ENCODE results near the gene CTNNB1. TPM values are rescaled to one million over a fixed set of nuclear protein-coding genes. Genes with fewer than 3 reads are reported as not detected.

The CTNNB1 gene
- total and polyA plus RNA-seq, 2 of the 4 experiments (the other 2 are of a cell fraction): 364 to 1,677 TPM

DNA sequence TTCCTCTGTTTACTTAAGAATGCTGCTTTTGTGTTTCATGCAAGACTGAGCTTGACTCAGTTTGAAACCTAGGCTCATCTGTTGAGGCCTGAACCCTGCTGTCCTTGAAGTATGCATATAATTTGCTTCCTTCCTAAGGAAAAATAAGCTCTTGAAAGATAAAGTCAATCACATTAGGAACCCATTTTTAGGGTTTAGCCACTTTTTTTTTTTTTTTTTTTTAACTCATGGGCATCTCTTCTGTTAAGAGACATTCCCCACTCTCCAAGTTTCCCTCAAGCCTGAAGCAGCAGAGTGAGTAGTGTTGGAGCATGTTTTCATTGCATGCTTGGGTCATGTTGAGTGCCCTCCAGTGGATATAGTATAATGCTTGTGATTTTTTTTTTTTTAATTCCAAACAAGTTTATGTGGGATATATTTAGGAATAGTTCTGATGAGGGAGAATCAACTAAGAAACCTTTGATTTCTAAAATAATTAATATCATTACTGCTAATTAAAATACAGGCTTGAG is 3.6 kb downstream of the CTNNB1 start (continued):
- TF ChIP-seq CHD1 (IDR thresholded peaks at IDR 0.05; ENCODE audit: low read depth, low read length): no peak
- no peak for TF ChIP-seq RFX5 (IDR thresholded peaks at IDR 0.05; ENCODE audit: low read depth, low read length)
- no peak for TF ChIP-seq BHLHE40 (IDR thresholded peaks at IDR 0.05; ENCODE audit: low read depth, low read length)
- no peak for TF ChIP-seq MAFK (IDR thresholded peaks at IDR 0.05; ENCODE audit: low read depth, low read length)
- TF ChIP-seq MAZ (IDR thresholded peaks at IDR 0.05; ENCODE audit: borderline replicate concordance, low read depth, low read length): no peak

DNA sequence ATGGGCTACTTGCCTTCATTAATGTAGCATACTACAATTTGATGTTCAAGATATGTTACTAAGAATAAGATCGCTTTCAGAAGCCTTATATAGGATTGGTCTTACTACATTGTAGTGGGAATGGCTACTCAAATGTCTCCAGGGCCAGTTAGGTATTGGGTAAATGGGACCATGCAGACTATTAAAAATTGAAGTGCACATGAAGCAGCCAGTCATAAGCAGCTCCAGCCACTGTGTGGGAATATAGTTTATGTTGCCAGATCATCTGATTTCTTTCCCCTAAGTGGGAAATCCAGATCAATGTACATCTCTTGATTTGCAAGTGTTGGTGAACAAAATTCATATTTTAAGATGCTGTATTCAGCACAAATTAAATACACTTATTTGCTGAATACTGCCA is 5.1 kb downstream of the CTNNB1 start:
- no peak overlapping the region for H2BK15ac ChIP-seq (ENCODE audit: low read depth, low read length)
- no peaks in the 10 kb centered on the region for H3K36me3 ChIP-seq (ENCODE audit: control insufficient read depth, insufficient read depth, low read length)
- H3K18ac ChIP-seq (ENCODE audit: low read depth, low read length): no peak overlapping the region
- WGBS, 2 experiments (ENCODE audit: extremely low coverage in 2 of 2, insufficient read length in 1 of 2): no CpG with 5 or more reads among the region's 1 CpG
- peaks cover 0 to 41% of the 10 kb centered on the region in 2 experiments; a peak in 2 of 4 replicates for H3K79me1 ChIP-seq (ENCODE audit: low read depth in 1 of 2, low read length in 2 of 2)
- in situ Hi-C loops (cut with MboI; ENCODE audit: low sequenced_read_pairs) (loop anchor here (25.0 kb wide), 1 partner anchor 483 kb away; no protein-coding TSS in a partner anchor), dilution Hi-C loops (cut with HindIII; ENCODE audit: low sequenced_read_pairs, unreplicated experiment) (no loop called here), intact Hi-C loops (cut with micrococcal nuclease) (loop anchor here (2.0 to 5.0 kb wide), 5 partner anchors 478 to 878 kb away; no protein-coding TSS in a partner anchor)
- no peak overlapping the region for H3K56ac ChIP-seq (ENCODE audit: extremely low read depth, insufficient read depth, low read length)
- TF ChIP-seq MAZ (IDR thresholded peaks at IDR 0.05; ENCODE audit: borderline replicate concordance, low read depth, low read length): no peak
- TF ChIP-seq RCOR1 (IDR thresholded peaks at IDR 0.05; ENCODE audit: insufficient replicate concordance, low read length): no peak
- no peak for TF ChIP-seq RAD21 (IDR thresholded peaks at IDR 0.05; ENCODE audit: low read length)
- TF ChIP-seq POLR2A (IDR thresholded peaks at IDR 0.05; ENCODE audit: low read depth, low read length): no peak
- TF ChIP-seq CEBPB (IDR thresholded peaks at IDR 0.05; ENCODE audit: low read depth, low read length): no peak
- TF ChIP-seq SMC3 (IDR thresholded peaks at IDR 0.05; ENCODE audit: low read depth, low read length): no peak
- no peak for TF ChIP-seq NFE2L2 (IDR thresholded peaks at IDR 0.05; ENCODE audit: low read depth, low read length)
- TF ChIP-seq RFX5 (IDR thresholded peaks at IDR 0.05; ENCODE audit: low read depth, low read length): no peak
- TF ChIP-seq MAFK (IDR thresholded peaks at IDR 0.05; ENCODE audit: low read depth, low read length): no peak
- TF ChIP-seq, protein P1, sequence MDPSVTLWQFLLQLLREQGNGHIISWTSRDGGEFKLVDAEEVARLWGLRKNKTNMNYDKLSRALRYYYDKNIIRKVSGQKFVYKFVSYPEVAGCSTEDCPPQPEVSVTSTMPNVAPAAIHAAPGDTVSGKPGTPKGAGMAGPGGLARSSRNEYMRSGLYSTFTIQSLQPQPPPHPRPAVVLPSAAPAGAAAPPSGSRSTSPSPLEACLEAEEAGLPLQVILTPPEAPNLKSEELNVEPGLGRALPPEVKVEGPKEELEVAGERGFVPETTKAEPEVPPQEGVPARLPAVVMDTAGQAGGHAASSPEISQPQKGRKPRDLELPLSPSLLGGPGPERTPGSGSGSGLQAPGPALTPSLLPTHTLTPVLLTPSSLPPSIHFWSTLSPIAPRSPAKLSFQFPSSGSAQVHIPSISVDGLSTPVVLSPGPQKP (IDR thresholded peaks at IDR 0.05; ENCODE audit: borderline replicate concordance, low read depth, low read length): no peak
- no peak for TF ChIP-seq CHD1 (IDR thresholded peaks at IDR 0.05; ENCODE audit: low read depth, low read length)
- CTCF ChIA-PET: no interaction called here
- ATAC-seq (ENCODE audit: low read depth) (no peak), DNase-seq (no peak)
- H2AFZ ChIP-seq (replicated peaks; ENCODE audit: low read length, poor library complexity): no peak overlapping the region
- no peak overlapping the region for H2BK5ac ChIP-seq (ENCODE audit: low read depth, low read length, poor library complexity, severe bottlenecking)
- no peak overlapping the region for H3K4me3 ChIP-seq (ENCODE audit: insufficient read depth, low read depth, low read length)
- peaks cover 2% of the 10 kb centered on the region; the same call in 1 of the 2 replicates for H3K9me1 ChIP-seq (ENCODE audit: insufficient read depth, low read length)
- H3K4me1 ChIP-seq (ENCODE audit: control insufficient read depth, insufficient read depth, low read length): peaks cover 9% of the 10 kb centered on the region
- no peak overlapping the region for H2BK120ac ChIP-seq (ENCODE audit: low read depth, low read length)
- no peak overlapping the region for H2AK9ac ChIP-seq (replicated peaks; ENCODE audit: low read depth, low read length, poor library complexity)
- H3K9ac ChIP-seq (ENCODE audit: low read depth, low read length): no peak overlapping the region
- no peak overlapping the region for H4K8ac ChIP-seq (ENCODE audit: low read depth in 2 of 2, low read length in 2 of 2)
- no peak overlapping the region for H4K5ac ChIP-seq (ENCODE audit: low read depth, low read length)
- no peak overlapping the region for H2AK5ac ChIP-seq (ENCODE audit: low read depth, low read length)
- no peak overlapping the region for H4K91ac ChIP-seq (ENCODE audit: insufficient read depth, low read depth, low read length)
- peaks cover 95% of the 10 kb centered on the region for H4K20me1 ChIP-seq (ENCODE audit: insufficient read depth, low read length)
- no peak overlapping the region for H3K4ac ChIP-seq (ENCODE audit: low read depth, low read length)
- H3K14ac ChIP-seq (replicated peaks; ENCODE audit: low read depth, low read length): no peak overlapping the region
- BruUV-seq (replicated peaks): no TSS peak
- H2BK20ac ChIP-seq (ENCODE audit: low read depth, low read length): no peak overlapping the region
- no peaks in the 10 kb centered on the region for H3K9me3 ChIP-seq (ENCODE audit: control insufficient read depth, insufficient read depth, low read length)
- H3K4me2 ChIP-seq (ENCODE audit: low read depth, low read length): no peak overlapping the region
- POLR2A ChIA-PET (ENCODE audit: unreplicated experiment): no interaction called here
- H3K23ac ChIP-seq (ENCODE audit: low read depth, low read length): no peak overlapping the region
- H3K27me3 ChIP-seq (ENCODE audit: control insufficient read depth, insufficient read depth, low read length): no peaks in the 10 kb centered on the region
- no peak overlapping the region for H3K27ac ChIP-seq (ENCODE audit: insufficient read depth, low read length)
